SU-DHL-6 (cell line): ENCODE results near the gene TIMP4.

ENCODE experiments used
- EZH2phosphoT487 ChIP-seq: fragments of 200-600 bp; sonication (generic), shearing (Covaris generic); conservative IDR thresholded peaks from 2 replicates; pipeline ENCODE4 v1.6.1; 2018; ENCODE audit warnings: mild to moderate bottlenecking, antibody characterized with exemption, low read length, moderate library complexity, mixed read lengths
- TF ChIP-seq, protein P1 (sequence below): fragments of 200-600 bp; sonication (generic); IDR thresholded peaks from one replicate; pipeline ENCODE4 v1.5.1; 2017; ENCODE audit warnings: antibody characterized with exemption, mild to moderate bottlenecking, low read length, moderate library complexity; ENCODE audit not compliant: insufficient read depth, poor library complexity, severe bottlenecking

- TF ChIP-seq, protein P1, sequence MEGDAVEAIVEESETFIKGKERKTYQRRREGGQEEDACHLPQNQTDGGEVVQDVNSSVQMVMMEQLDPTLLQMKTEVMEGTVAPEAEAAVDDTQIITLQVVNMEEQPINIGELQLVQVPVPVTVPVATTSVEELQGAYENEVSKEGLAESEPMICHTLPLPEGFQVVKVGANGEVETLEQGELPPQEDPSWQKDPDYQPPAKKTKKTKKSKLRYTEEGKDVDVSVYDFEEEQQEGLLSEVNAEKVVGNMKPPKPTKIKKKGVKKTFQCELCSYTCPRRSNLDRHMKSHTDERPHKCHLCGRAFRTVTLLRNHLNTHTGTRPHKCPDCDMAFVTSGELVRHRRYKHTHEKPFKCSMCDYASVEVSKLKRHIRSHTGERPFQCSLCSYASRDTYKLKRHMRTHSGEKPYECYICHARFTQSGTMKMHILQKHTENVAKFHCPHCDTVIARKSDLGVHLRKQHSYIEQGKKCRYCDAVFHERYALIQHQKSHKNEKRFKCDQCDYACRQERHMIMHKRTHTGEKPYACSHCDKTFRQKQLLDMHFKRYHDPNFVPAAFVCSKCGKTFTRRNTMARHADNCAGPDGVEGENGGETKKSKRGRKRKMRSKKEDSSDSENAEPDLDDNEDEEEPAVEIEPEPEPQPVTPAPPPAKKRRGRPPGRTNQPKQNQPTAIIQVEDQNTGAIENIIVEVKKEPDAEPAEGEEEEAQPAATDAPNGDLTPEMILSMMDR = no peak
- no peak for TF ChIP-seq EZH2phosphoT487
Observed at GRCh38 chr3:12170207-12170606, 11.5 kb upstream of the TIMP4 start.
